Mucosa of descending colon (tissue), 3 donors: ENCODE measurements around the gene MT3. TPM values are rescaled to one million over a fixed set of nuclear protein-coding genes. Genes with fewer than 3 reads are reported as not detected.
A peak's percentile ranks its signal among the peaks of the same experiment; 100 is the strongest.

Experiments used
- ATAC-seq: fragments of 200-7000 bp; cut with Tn5 transposase; one replicate; pipeline ENCODE4 v1.9.1; 2020; ENCODE audit warnings: mild to moderate bottlenecking, moderate library complexity
- DNase-seq, 3 donors: peaks; one replicate each; pipeline ENCODE4 v3.0.0-alpha.2; 2020
- H3K36me3 ChIP-seq: fragments of 200-600 bp; one replicate; pipeline ENCODE4 v1.8.0; 2021; ENCODE audit warnings: low read depth, mild to moderate bottlenecking
- H3K4me1 ChIP-seq: fragments of 200-600 bp; one replicate; pipeline ENCODE4 v1.8.0; 2021; ENCODE audit warnings: low read depth, mild to moderate bottlenecking
- H3K4me3 ChIP-seq: fragments of 200-600 bp; one replicate; pipeline ENCODE4 v1.8.0; 2021; ENCODE audit warnings: mild to moderate bottlenecking
- H3K9me3 ChIP-seq: fragments of 200-600 bp; one replicate; pipeline ENCODE4 v1.8.0; 2021; ENCODE audit warnings: mild to moderate bottlenecking
- intact Hi-C, 2 donors: fragments of 100-400 bp; cut with DNase I in 1 of 2; cut with micrococcal nuclease in 1 of 2; formaldehyde crosslinking; loops; one replicate each; pipeline versions ENCODE4 v1.11.0 to v1.11.1; 2022; cut with DNase I, micrococcal nuclease
- total RNA-seq, 3 donors: library from RNA; stranded (reverse); fragmentation: NEBNext Ultra II Directional in 2 of 3; extraction: Animal tissue kit (Norgen Biotek cat#: 25700) in 2 of 3; gene quantifications; one replicate each; pipeline versions ENCODE4 v1.2.1 to v1.2.4, GENCODE V29; 2021 to 2023
- TF ChIP-seq, protein P1 (sequence below): fragments of 200-600 bp; IDR thresholded peaks from one replicate; pipeline ENCODE4 v1.8.0; 2022; ENCODE audit warnings: antibody characterized with exemption, mild to moderate bottlenecking
- donor health status: DM: no; HTN: no; CAD: no; lungs with moderate emphysema.
- donor health status: DM: no; HTN: no; CAD: no.
- donor health status: DM: no; HTN: yes; CAD: no.

The MT3 gene
- total RNA-seq, 3 donors from 2014 or later, result 3.0 to 8.8 TPM; not detected in 1

DNA sequence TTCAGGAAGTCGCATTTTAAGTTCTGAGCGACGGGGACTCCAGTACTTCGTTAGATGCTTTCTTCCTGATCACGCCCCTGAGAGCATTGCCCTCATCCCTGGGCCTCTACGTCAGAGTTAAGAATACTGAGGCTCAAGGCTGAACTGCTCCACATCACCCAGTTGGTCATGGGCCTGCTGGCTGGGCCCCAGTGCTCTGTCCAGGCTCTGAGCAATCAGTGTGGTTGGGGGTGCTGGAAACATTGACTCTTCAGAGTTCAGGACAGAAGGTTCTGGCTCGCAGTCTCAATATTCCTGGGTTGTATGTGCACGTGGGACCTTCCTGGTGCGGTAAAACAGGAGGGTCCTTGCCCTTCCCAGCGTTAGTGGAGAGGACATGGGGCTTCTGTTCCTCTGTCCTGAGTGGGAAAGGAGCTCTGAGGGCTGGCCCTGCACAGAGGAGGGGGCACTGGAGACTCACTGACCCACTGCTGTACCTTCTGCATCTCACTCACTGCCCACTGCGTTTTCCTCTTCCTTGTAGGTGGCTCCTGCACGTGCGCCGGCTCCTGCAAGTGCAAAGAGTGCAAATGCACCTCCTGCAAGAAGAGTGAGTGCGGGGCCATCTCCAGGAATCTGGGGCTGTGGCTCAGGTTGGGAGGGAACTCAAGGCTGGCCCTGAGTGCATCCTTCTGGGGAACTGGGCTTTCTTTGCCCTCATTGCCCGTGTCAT, 36.8 kb downstream of the MT3 start:
- TF ChIP-seq, protein P1, sequence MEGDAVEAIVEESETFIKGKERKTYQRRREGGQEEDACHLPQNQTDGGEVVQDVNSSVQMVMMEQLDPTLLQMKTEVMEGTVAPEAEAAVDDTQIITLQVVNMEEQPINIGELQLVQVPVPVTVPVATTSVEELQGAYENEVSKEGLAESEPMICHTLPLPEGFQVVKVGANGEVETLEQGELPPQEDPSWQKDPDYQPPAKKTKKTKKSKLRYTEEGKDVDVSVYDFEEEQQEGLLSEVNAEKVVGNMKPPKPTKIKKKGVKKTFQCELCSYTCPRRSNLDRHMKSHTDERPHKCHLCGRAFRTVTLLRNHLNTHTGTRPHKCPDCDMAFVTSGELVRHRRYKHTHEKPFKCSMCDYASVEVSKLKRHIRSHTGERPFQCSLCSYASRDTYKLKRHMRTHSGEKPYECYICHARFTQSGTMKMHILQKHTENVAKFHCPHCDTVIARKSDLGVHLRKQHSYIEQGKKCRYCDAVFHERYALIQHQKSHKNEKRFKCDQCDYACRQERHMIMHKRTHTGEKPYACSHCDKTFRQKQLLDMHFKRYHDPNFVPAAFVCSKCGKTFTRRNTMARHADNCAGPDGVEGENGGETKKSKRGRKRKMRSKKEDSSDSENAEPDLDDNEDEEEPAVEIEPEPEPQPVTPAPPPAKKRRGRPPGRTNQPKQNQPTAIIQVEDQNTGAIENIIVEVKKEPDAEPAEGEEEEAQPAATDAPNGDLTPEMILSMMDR, result no peak
- H3K4me3 ChIP-seq, result no peak overlapping the region
- peak in 2 of 3 donors; percentile 60 to 63 for DNase-seq
- intact Hi-C loops, result no loop called here
- peaks cover 5% of the 10 kb centered on the region for H3K4me1 ChIP-seq
- H3K9me3 ChIP-seq, result no peaks in the 10 kb centered on the region
- no peaks in the 10 kb centered on the region for H3K36me3 ChIP-seq
- peak; percentile 65 for ATAC-seq

DNA sequence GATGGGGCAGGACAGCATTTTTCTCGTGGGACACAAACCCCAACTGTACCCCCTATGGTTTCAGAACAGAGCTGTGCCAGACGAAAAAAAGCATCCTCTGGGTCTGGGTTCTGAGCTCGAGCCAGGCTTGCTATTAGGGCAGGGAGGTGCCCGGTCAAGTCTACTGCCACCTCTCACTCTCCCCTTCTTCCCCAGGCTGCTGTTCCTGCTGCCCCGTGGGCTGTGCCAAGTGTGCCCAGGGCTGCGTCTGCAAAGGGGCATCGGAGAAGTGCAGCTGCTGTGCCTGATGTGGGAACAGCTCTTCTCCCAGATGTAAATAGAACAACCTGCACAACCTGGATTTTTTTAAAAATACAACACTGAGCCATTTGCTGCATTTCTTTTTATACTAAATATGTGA, 37.4 kb downstream of the MT3 start:
- DNase-seq (no peak), ATAC-seq (no peak)
- Histone ChIP-seq H3K9me3 (no peaks in the 10 kb centered on the region), H3K36me3 (no peaks in the 10 kb centered on the region), H3K4me1 (peaks cover 5% of the 10 kb centered on the region), H3K4me3 (no peak overlapping the region)
- intact Hi-C loops, result no loop called here
- TF ChIP-seq, protein P1, result no peak

DNA sequence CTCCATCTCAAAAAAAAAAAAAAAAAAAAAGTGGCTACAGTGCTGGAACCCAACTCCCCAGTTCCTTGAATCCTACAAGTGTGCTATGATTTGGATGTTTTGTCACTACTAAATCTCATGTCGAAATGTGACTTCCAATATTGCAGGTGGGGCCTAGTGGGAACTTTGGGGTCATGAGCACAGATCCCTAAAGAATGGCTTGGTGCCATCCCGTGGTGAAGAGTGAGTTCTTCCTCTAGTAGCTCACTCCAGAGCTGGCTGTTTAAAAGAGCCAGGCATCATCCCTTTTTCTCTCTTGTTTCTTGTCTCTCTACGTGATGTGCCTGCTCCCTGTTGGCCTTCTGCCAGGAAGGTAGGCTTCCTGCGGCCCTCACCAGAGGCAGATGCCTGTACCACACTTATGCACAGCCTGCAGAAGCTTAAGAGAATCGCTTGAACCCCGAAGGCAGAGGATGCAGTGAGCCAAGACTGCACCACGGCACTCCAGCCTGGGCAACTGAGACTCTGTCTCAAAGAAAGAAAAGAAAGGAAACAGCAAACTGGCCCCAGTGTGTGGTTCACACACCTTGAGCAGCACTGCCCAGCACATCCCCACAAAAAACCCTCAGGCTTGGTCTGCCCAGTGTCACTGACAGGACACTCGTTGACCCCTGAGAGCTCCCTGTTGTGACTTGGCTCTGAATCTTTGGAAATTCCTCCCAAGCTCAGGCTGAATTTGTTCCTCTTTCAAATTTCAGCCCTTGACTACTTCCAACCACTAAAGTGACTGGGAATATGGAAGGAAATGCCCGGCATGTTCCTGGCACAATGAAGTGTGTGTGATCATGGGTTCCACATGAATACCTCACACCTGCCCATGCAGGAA, 39.4 kb downstream of the MT3 start:
- Histone ChIP-seq H3K4me1 (peaks cover 16% of the 10 kb centered on the region), H3K9me3 (no peaks in the 10 kb centered on the region), H3K4me3 (no peak overlapping the region), H3K36me3 (no peaks in the 10 kb centered on the region)
- no peak for ATAC-seq
- TF ChIP-seq, protein P1, result no peak
- intact Hi-C loops, result no loop called here
- DNase-seq, result no peak

DNA sequence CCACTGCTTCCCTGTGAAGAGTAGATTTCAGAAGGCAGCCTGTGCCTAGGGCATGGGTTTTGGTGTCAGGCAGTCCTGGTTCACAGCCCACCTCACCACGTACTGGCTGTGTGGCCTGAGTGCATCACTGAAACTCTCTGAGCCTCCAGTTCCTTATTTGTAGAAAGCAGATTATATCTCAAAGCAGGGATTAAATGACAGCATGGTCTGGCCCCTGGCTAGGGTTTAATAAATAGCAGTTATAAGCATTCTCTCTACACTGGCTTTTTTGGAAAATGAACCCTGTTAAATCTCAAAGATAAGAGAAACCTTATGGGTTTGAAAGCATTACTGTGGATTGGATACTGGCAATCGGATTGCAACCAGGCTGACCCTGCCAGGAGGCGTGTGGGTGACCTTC, 40.2 kb downstream of the MT3 start:
- no peaks in the 10 kb centered on the region for H3K9me3 ChIP-seq
- no peak for ATAC-seq
- no peaks in the 10 kb centered on the region for H3K36me3 ChIP-seq
- peaks cover 16% of the 10 kb centered on the region for H3K4me1 ChIP-seq
- no peak overlapping the region for H3K4me3 ChIP-seq
- intact Hi-C loops, result no loop called here
- no peak for DNase-seq
- TF ChIP-seq, protein P1, result no peak

DNA sequence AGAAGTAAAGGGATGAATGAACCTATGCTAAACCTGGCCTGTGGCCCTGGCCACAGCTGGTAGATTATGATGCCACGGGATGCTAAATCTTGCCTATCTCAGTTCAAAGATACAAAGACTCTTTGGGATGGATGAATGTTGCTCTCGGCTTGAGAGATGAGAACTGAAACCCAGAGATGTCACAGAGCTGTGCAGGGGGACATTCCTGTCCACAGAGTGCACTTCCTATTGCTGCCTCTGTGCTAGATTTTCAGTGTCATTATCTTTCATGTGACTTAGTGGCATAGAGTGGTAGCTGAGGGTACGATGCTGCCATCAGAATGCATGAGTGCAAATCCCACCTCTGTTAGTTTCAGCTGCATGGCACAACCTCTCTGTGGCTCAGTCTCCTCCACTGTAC, 40.8 kb downstream of the MT3 start:
- Histone ChIP-seq H3K9me3 (no peaks in the 10 kb centered on the region), H3K4me3 (no peak overlapping the region), H3K4me1 (peaks cover 15% of the 10 kb centered on the region), H3K36me3 (no peaks in the 10 kb centered on the region)
- TF ChIP-seq, protein P1, result no peak
- no peak for DNase-seq
- intact Hi-C loops, result no loop called here
- no peak for ATAC-seq
